GM10266 (cell line): ENCODE data around the gene NRDE2.

Source experiments
- DNase-seq: peaks from one replicate; pipeline ENCODE4 v3.0.0; 2012; ENCODE audit errors: extremely low spot score
- TF ChIP-seq, protein P1 (sequence below): IDR thresholded peaks from 2 replicates; pipeline ENCODE4 v1.5.1; 2012; ENCODE audit warnings: mild to moderate bottlenecking, low read depth; ENCODE audit not compliant: control insufficient read depth, insufficient read depth; ENCODE audit errors: missing control alignments

NRDE2 gene

GRCh38 chr14:90336985-90337384 lies 5.2 kb upstream of the NRDE2 start:
- DNase-seq: no peak
- TF ChIP-seq, protein P1, sequence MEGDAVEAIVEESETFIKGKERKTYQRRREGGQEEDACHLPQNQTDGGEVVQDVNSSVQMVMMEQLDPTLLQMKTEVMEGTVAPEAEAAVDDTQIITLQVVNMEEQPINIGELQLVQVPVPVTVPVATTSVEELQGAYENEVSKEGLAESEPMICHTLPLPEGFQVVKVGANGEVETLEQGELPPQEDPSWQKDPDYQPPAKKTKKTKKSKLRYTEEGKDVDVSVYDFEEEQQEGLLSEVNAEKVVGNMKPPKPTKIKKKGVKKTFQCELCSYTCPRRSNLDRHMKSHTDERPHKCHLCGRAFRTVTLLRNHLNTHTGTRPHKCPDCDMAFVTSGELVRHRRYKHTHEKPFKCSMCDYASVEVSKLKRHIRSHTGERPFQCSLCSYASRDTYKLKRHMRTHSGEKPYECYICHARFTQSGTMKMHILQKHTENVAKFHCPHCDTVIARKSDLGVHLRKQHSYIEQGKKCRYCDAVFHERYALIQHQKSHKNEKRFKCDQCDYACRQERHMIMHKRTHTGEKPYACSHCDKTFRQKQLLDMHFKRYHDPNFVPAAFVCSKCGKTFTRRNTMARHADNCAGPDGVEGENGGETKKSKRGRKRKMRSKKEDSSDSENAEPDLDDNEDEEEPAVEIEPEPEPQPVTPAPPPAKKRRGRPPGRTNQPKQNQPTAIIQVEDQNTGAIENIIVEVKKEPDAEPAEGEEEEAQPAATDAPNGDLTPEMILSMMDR: no peak

- TF ChIP-seq, protein P1: no peak
Measured at GRCh38 chr14:90336401-90336800, 4.7 kb upstream of the NRDE2 start.

DNA sequence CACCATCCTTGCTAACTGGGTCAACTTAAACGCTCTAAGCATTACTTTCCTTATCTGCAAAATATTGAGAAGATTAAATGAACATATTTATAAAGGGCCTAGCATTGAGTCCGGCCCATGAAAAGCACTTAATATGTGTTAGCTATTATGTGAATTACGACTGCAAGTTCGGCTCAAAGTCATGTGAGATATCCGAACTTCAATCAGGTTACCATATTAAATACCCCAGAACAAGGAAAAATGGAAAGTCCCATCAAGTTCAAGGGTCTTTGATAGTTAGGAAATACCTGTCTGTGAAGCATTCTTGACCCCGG lies 487 bp upstream of the NRDE2 start:
- TF ChIP-seq, protein P1: no peak
- DNase-seq: no peak

More at GRCh38 chr14:90336401-90336800, 4.7 kb upstream of the NRDE2 start:
- no peak for DNase-seq

DNA sequence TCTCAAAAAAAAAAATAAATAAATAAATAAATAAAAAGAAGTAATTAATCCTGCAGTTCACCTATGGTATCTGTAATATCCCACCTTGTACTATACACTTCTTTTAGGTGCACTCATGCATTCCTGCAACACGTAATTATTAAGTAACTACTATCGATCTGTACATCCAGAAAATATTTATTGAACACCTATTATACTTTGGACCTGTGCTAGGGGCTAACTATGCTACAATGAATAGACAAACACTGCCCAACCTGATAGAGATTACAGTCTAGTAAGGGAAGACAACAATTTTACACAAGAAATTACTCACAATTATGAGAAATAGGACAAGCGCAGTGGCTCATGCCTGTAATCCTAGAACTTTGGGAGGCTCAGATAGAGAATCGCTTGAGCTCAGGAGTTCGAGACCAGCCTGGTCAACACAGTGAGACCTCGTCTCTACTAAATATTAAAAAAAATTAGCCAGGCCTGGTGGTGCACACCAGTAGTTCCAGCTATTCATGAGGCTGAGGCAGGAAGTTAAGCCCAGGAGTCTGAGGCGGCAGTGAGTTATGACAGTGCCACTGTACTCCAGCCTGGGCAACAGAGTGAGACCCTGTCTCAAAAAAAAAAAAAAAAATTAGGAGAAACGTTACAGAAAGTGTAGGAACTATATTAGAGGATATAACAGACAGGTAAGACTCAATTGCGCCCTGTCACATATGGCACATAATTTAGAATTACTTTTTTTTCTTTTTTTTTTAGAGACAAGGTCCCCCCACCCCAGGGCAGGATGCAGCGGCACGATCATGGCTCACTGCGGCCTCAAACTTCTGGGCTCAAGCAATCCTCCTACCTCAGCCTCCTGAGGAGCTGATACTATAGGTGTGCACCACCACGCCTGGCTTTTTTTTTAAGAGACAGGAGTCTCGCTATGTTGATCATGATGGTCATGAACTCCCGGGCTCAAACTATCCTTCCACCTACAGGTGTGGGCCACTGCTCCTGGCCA lies 1.2 kb downstream of the NRDE2 start:
- DNase-seq: no peak

GRCh38 chr14:90321891-90322290 lies 9.8 kb downstream of the NRDE2 start:
- DNase-seq: no peak
- TF ChIP-seq, protein P1: no peak

More for the DNA sequence above, 1.2 kb downstream of the NRDE2 start:
- TF ChIP-seq, protein P1: no peak

DNA sequence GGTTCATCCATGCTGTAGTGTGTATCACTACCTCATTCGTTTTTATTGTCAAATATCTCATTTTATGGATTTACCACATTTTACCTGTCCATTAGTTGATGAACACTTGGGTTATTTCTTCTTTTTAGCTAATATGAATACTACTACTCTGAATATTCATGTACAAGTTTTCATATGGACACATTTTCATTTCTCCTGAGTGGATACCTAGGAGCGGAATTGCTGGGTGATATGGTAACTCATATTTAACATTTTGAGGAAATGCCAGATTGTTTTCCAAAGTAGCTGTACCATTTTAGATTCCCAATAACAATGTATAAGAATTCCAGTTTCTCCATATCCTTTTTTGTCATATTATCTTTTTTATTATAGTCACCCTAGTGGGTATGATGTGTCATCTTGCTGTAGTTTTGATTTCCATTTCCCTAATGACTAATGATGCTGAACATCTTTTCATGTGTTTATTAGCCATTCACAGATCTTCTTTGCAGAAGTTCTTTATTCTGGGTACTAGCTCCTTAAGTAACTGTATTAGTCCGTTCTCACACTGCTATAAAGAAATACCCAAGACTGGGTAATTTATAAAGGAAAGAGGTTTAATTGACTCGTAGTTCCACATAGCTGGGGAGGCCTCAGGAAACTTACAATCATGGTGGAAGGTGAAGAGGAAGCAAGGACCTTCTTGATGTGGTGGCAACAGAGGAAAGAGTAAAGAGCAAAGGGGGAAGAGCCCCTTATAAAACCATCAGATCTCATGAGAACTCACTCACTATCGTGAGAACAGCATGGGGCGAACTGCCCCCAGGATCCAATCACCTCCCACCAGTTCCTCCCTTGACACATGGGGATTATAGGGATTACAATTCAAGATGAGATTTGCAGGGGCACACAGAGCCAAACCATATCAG lies 11.9 kb downstream of the NRDE2 start:
- TF ChIP-seq, protein P1: no peak
- DNase-seq: no peak
